Left lung (tissue), 14 donors: Measurements from ENCODE around the gene MRPL1. TPM values are rescaled to one million over a fixed set of nuclear protein-coding genes. Genes with fewer than 3 reads are reported as not detected.
A peak's percentile ranks its signal among the peaks of the same experiment; 100 is the strongest.

Source experiments
- ATAC-seq: fragments of 200-7000 bp; cut with Tn5 transposase; one replicate; pipeline ENCODE4 v1.9.1; 2020; ENCODE audit warnings: moderate library complexity
- DNase-seq, 4 donors: peaks; one replicate each; pipeline ENCODE4 v3.0.0-alpha.2; 2013 to 2020
- H3K27ac ChIP-seq, 2 donors: fragments of 200-600 bp; sonication (generic) in 1 of 2; one replicate each; pipeline versions ENCODE4 v1.5.0 to v1.8.0; 2020 to 2021
- H3K27me3 ChIP-seq, 2 donors: fragments of 200-600 bp; sonication (generic) in 1 of 2; one replicate each; pipeline versions ENCODE4 v1.5.0 to v1.8.0; 2020 to 2021
- H3K36me3 ChIP-seq, 2 donors: fragments of 200-600 bp; sonication (generic) in 1 of 2; one replicate each; pipeline versions ENCODE4 v1.5.0 to v1.8.0; 2020 to 2021
- H3K4me1 ChIP-seq, 2 donors: fragments of 200-600 bp; one replicate each; pipeline ENCODE4 v1.8.0; 2021
- H3K4me3 ChIP-seq, 2 donors: fragments of 200-600 bp; sonication (generic) in 1 of 2; one replicate each; pipeline versions ENCODE4 v1.5.0 to v1.8.0; 2020 to 2021; ENCODE audit warnings: mild to moderate bottlenecking in 1 of 2
- H3K9me3 ChIP-seq, 2 donors: fragments of 200-600 bp; sonication (generic) in 1 of 2; one replicate each; pipeline versions ENCODE4 v1.5.0 to v1.8.0; 2020 to 2021
- intact Hi-C, 2 donors: fragments of 100-400 bp; cut with DNase I; formaldehyde crosslinking; loops; one replicate each; pipeline versions ENCODE4 v1.11.2 to v1.14.2; 2022
- long read RNA-seq, 12 donors: library from polyadenylated mRNA in 2 of 12; unstranded in 2 of 12; transcript quantifications; one replicate each; pipeline ENCODE4 v2.0.0 and lab custom pipeline, GENCODE V29; 2019 to 2026
- polyA plus RNA-seq, 6 donors: library from polyadenylated mRNA; unstranded; fragments of 120-200 nt; gene quantifications; one replicate each; pipeline ENCODE4 v1.2.1, GENCODE V29; 2013; ENCODE audit not compliant: insufficient read length in 6 of 6
- total RNA-seq, 2 donors: library from RNA; stranded (reverse); fragmentation: NEBNext Ultra II Directional; extraction: Animal tissue kit (Norgen Biotek cat#: 25700); gene quantifications; one replicate each; pipeline ENCODE4 v1.2.1, GENCODE V29; 2021
- TF ChIP-seq, protein P1 (sequence below), 2 donors: fragments of 200-600 bp; sonication (generic) in 1 of 2; IDR thresholded peaks; one replicate each; pipeline versions ENCODE4 v1.5.0 to v1.8.0; 2021; ENCODE audit warnings: antibody characterized with exemption in 2 of 2
- donor health status: DM: no; HTN: yes; CAD: no.
- donor health status: DM: no; HTN: no; CAD: no.

The MRPL1 gene
- total RNA-seq: 10 to 100 TPM; 19.2 to 30.5 TPM
- polyA plus RNA-seq: 10 to 100 TPM; 40.1 to 55.6 (median 49.9) TPM
- long read RNA-seq, donor 1, transcript MRPL1-201 (9 exons, 1,490 nt): major isoform, 28 of 46 reads
- long read RNA-seq, donor 1, partial matches to known transcripts: 18 of 46 reads
- long read RNA-seq, donor 1, other reads (novel, unspliced or antisense): 0 of 46 reads
- long read RNA-seq, donor 2, transcript MRPL1-201 (9 exons, 1,490 nt): major isoform, 23 of 47 reads
- long read RNA-seq, donor 2, partial matches to known transcripts: 24 of 47 reads
- long read RNA-seq, donor 2, other reads (novel, unspliced or antisense): 0 of 47 reads
- long read RNA-seq, donor 3, transcript MRPL1-201 (9 exons, 1,490 nt): major isoform, 26 of 26 reads
- long read RNA-seq, donor 3, partial matches to known transcripts: 0 of 26 reads
- long read RNA-seq, donor 3, other reads (novel, unspliced or antisense): 0 of 26 reads
- long read RNA-seq, donor 4, transcript MRPL1-201 (9 exons, 1,490 nt): major isoform, 8 of 12 reads
- long read RNA-seq, donor 4, partial matches to known transcripts: 3 of 12 reads
- long read RNA-seq, donor 4, other reads (novel, unspliced or antisense): 1 of 12 reads
- long read RNA-seq, donor 5, transcript MRPL1-201 (9 exons, 1,490 nt): major isoform, 15 of 22 reads
- long read RNA-seq, donor 5, partial matches to known transcripts: 7 of 22 reads
- long read RNA-seq, donor 5, other reads (novel, unspliced or antisense): 0 of 22 reads
- long read RNA-seq, donor 6, transcript MRPL1-201 (9 exons, 1,490 nt): major isoform, 33 of 42 reads
- long read RNA-seq, donor 6, partial matches to known transcripts: 9 of 42 reads
- long read RNA-seq, donor 6, other reads (novel, unspliced or antisense): 0 of 42 reads
- long read RNA-seq, donor 7, transcript MRPL1-201 (9 exons, 1,490 nt): major isoform, 9 of 9 reads
- long read RNA-seq, donor 7, partial matches to known transcripts: 0 of 9 reads
- long read RNA-seq, donor 7, other reads (novel, unspliced or antisense): 0 of 9 reads
- long read RNA-seq, donor 8, transcript MRPL1-201 (9 exons, 1,490 nt): major isoform, 12 of 12 reads
- long read RNA-seq, donor 8, partial matches to known transcripts: 0 of 12 reads
- long read RNA-seq, donor 8, other reads (novel, unspliced or antisense): 0 of 12 reads
- long read RNA-seq, donor 9: 0 reads
- long read RNA-seq, donor 10, transcript MRPL1-201 (9 exons, 1,490 nt): major isoform, 8 of 11 reads
- long read RNA-seq, donor 10, partial matches to known transcripts: 3 of 11 reads
- long read RNA-seq, donor 10, other reads (novel, unspliced or antisense): 0 of 11 reads
- long read RNA-seq, donor 11, transcript MRPL1-201 (9 exons, 1,490 nt): major isoform, 22 of 35 reads
- long read RNA-seq, donor 11, partial matches to known transcripts: 13 of 35 reads
- long read RNA-seq, donor 11, other reads (novel, unspliced or antisense): 0 of 35 reads
- long read RNA-seq, donor 12, transcript MRPL1-201 (9 exons, 1,490 nt): major isoform, 15 of 15 reads
- long read RNA-seq, donor 12, partial matches to known transcripts: 0 of 15 reads
- long read RNA-seq, donor 12, other reads (novel, unspliced or antisense): 0 of 15 reads

GRCh38 chr4:77862478-77863216 lies at the start of gene MRPL1:
Gene MRPL1, plus strand, starts transcription at chr4:77862830. Its CDS starts 19 bp downstream, at chr4:77862849.
- ATAC-seq (peak; percentile 97), DNase-seq (peak; percentile 89 to 94 (median 91))
- Histone ChIP-seq H3K36me3 (no peaks in the 10 kb centered on the region), H3K4me1 (peaks cover 7 to 20% of the 10 kb centered on the region in 2 donors), H3K27me3 (no peaks in the 10 kb centered on the region), H3K27ac (peak within 1 kb of the TSS; percentile 99 to 100), H3K9me3 (no peaks in the 10 kb centered on the region), H3K4me3 (peak within 1 kb of the TSS; percentile 61 to 76)
- intact Hi-C loops: no loop called here
- TF ChIP-seq, protein P1, sequence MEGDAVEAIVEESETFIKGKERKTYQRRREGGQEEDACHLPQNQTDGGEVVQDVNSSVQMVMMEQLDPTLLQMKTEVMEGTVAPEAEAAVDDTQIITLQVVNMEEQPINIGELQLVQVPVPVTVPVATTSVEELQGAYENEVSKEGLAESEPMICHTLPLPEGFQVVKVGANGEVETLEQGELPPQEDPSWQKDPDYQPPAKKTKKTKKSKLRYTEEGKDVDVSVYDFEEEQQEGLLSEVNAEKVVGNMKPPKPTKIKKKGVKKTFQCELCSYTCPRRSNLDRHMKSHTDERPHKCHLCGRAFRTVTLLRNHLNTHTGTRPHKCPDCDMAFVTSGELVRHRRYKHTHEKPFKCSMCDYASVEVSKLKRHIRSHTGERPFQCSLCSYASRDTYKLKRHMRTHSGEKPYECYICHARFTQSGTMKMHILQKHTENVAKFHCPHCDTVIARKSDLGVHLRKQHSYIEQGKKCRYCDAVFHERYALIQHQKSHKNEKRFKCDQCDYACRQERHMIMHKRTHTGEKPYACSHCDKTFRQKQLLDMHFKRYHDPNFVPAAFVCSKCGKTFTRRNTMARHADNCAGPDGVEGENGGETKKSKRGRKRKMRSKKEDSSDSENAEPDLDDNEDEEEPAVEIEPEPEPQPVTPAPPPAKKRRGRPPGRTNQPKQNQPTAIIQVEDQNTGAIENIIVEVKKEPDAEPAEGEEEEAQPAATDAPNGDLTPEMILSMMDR (IDR thresholded peaks at IDR 0.05): no peak

DNA sequence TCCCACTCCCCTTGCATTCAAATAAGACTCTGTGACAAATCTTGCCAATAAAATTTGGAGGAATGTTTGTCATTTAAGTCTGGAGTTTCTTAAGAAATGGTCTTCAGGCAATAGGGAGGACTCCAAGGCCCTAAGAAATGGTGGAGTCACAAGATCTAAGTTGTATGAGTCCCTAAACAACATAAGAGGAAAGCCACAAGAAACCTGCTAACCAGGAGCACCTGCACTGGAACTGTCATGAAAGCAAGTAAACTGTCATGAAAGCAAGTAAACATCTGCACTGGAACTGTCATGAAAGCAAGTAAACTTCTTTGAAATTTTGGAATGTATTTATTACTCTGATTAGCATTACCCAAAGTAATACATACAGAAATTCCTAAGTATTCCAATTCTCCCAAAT lies 47.0 kb upstream of the MRPL1 start:
- ATAC-seq (no peak), DNase-seq (no peak)
- Histone ChIP-seq H3K9me3 (no peaks in the 10 kb centered on the region), H3K4me1 (peaks cover 5 to 30% of the 10 kb centered on the region in 2 donors), H3K36me3 (no peaks in the 10 kb centered on the region), H3K4me3 (no peak overlapping the region), H3K27me3 (no peaks in the 10 kb centered on the region), H3K27ac (peak overlapping the region in 1 of 2 donors; percentile 6)
- TF ChIP-seq, protein P1 (IDR thresholded peaks at IDR 0.05): no peak
- intact Hi-C loops: no loop called here

DNA sequence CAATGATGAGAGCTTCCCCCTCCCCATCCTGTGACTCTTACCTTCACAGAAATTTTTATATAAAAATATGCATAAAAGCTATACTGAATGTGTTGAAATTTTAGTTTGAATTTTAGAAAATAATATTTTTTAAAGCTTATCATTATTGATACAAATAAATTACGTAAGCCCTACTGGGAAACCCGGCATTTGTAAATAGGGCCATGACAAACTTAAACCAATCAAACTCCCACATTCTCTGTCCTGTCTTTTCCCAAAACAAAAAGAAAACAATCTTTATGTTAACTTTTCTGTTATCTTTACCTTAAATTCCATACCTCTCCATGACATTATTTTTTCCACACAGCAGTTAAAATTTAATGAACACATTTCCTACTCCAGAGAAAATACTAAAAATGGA lies 46.1 kb upstream of the MRPL1 start:
- Histone ChIP-seq H3K9me3 (no peaks in the 10 kb centered on the region), H3K36me3 (no peaks in the 10 kb centered on the region), H3K4me3 (no peak overlapping the region), H3K4me1 (peaks cover 12 to 39% of the 10 kb centered on the region in 2 donors), H3K27me3 (no peaks in the 10 kb centered on the region), H3K27ac (no peak overlapping the region)
- DNase-seq (no peak), ATAC-seq (no peak)
- intact Hi-C loops: no loop called here
- TF ChIP-seq, protein P1 (IDR thresholded peaks at IDR 0.05): no peak

DNA sequence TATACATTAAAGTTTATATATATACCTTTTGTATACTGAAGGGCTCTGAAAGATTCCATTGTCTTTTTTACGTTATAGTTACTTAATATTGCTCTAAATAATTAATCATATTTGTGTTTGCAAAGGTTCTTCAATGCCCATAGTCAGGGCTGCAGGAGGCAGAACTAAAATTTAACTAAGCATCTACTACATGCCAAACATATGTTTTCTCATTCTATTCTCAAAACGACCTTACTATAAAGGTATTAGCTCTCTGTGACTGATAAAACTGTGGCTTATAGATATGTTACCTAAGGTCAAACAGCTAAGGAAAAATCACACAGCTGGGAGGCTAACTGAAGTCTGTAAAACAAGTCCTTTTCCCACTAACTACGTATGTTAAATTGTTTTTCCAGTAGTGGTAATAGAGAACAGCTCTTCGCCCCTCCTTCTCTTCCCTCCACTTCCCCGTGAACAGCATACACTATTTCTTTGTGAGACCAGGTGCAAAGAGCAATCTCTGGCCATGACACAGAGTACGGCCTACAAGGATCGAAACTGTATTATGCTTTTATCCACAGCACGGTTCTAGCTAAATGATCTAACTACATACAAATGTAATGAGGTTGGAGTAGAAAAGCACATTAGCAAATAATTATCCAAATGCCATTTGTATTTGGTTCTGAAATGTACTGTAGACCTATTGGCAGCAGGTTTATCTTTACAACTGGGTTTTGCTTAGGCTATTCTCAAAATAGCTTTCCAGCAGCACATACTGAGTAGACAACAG lies 45.1 kb upstream of the MRPL1 start:
- no peaks in the 10 kb centered on the region for H3K9me3 ChIP-seq
- no peaks in the 10 kb centered on the region for H3K27me3 ChIP-seq
- no peaks in the 10 kb centered on the region for H3K36me3 ChIP-seq
- no peak for DNase-seq
- TF ChIP-seq, protein P1 (IDR thresholded peaks at IDR 0.05): no peak
- intact Hi-C loops: no loop called here
- ATAC-seq: no peak
- peak overlapping the region; percentile 67 to 88 for H3K4me3 ChIP-seq
- peak overlapping the region; percentile 98 to 99 for H3K27ac ChIP-seq
- H3K4me1 ChIP-seq: peaks cover 12 to 48% of the 10 kb centered on the region in 2 donors
